ENCODE measurements around the gene INHBE.
"Not testable (repeated sequence)": the region's sequence is repeated elsewhere in the genome, so short reads cannot be mapped to it uniquely, and the experiment has no call there.

The INHBE gene

DNA sequence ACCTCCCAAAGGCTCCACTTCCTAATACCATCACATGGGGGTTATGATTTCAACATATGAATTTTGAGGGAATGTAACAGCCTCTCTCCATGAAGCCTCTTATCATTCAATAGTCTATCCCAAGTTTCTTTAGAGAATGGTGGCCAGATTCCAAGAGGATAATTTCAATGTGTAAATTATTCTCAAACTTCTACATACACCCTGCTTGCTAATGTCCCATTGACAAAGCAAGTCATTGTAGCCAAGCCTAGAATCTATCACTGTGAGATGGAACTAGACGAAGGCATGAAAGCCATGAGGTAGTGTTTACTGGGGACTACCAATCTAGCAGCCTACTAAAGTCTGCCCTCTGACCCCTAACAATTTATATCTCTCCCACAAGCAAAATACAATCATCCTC is 16.7 kb upstream of the INHBE start:
- H3K27ac ChIP-seq, result no peak overlapping the region
- no peak overlapping the region for H3K4me3 ChIP-seq

DNA sequence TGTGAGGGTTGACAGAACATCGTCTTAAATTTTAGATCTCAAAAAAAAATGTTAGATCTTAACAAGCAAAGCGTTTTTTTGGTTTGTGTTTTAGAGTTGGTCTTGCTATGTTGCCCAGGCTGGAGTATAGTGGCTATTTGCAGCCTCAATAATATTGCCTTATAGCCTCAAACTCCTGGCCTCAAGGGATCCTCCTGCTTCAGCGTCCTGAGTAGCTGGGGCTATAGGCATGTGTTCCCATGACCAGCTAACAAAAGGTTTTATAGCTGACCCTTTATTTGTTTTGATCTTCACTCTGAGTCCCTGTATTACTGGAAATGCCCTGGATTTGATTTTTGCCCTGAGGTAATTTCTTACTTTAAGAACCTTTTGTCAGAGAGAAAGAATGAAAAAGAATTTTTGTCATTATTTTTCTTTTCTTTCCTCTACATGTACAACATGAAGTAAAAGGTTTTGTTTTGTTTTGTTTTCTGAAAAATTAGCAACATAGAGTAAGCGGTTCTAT is 15.3 kb upstream of the INHBE start:
- no peak overlapping the region for H3K27ac ChIP-seq
- H3K4me3 ChIP-seq, result no peak overlapping the region

GRCh38 chr12:57441393-57441792 is 13.7 kb upstream of the INHBE start:
- not testable (repeated sequence) for H3K4me3 ChIP-seq, H3K27ac ChIP-seq

GRCh38 chr12:57441846-57442427 is 13.2 kb upstream of the INHBE start:
- H3K27ac ChIP-seq, result no peak overlapping the region
- no peak overlapping the region for H3K4me3 ChIP-seq

- not testable (repeated sequence) for H3K27ac ChIP-seq, H3K4me3 ChIP-seq
Observed at GRCh38 chr12:57444337-57444736, 10.8 kb upstream of the INHBE start.

- no peak overlapping the region for H3K27ac ChIP-seq
- H3K4me3 ChIP-seq, result no peak overlapping the region
Observed at GRCh38 chr12:57444744-57445143, 10.4 kb upstream of the INHBE start.

- Histone ChIP-seq H3K27ac (no peak overlapping the region), H3K4me3 (no peak overlapping the region)
Observed at GRCh38 chr12:57446292-57446960, 8.7 kb upstream of the INHBE start.

GRCh38 chr12:57448669-57449068 is 6.4 kb upstream of the INHBE start:
- Histone ChIP-seq H3K4me3 (no peak overlapping the region), H3K27ac (no peak overlapping the region)

DNA sequence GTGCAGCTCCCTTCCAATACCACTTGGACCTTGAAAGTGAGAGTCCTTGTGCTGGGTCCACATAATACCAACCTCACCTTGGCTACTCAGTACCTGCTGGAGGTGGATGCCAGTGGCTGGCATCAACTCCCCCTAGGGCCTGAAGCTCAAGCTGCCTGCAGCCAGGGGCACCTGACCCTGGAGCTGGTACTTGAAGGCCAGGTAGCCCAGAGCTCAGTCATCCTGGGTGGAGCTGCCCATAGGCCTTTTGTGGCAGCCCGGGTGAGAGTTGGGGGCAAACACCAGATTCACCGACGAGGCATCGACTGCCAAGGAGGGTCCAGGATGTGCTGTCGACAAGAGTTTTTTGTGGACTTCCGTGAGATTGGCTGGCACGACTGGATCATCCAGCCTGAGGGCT is 5.7 kb upstream of the INHBE start:
- Histone ChIP-seq H3K4me3 (no peak overlapping the region), H3K27ac (no peak overlapping the region)

DNA sequence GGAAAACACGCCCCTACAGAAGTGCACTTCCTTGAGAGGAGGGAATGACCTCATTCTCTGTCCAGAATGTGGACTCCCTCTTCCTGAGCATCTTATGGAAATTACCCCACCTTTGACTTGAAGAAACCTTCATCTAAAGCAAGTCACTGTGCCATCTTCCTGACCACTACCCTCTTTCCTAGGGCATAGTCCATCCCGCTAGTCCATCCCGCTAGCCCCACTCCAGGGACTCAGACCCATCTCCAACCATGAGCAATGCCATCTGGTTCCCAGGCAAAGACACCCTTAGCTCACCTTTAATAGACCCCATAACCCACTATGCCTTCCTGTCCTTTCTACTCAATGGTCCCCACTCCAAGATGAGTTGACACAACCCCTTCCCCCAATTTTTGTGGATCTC is 5.0 kb upstream of the INHBE start:
- Histone ChIP-seq H3K4me3 (no peak overlapping the region), H3K27ac (no peak overlapping the region)

DNA sequence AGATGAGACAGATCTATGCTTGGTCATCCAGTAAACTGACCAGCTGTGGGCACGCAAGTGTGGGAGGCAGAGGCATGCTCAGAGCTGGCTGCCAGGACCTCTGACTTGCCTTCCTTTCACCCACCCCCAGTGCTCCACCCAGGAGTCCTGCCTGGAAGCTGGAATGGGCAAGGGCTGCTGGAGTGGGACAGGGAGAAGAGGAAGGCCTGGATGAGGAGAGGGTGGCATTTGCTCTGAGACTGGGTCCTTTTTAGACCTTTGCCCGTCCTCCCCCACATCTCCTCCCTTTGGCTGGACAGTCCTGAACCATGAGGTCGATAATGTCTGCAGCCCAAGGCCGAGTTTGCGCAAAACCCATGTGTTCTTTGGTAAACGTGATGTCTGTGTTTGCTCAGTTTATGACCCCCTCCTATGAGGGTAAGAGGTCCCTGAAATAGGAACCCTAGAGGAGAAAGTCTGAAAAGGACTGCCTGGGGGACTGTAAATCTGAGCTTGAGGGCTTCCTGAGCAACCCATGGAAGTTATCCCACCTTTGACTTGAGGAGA is 3.8 kb upstream of the INHBE start:
- Histone ChIP-seq H3K27ac (no peak overlapping the region), H3K4me3 (no peak overlapping the region)

DNA sequence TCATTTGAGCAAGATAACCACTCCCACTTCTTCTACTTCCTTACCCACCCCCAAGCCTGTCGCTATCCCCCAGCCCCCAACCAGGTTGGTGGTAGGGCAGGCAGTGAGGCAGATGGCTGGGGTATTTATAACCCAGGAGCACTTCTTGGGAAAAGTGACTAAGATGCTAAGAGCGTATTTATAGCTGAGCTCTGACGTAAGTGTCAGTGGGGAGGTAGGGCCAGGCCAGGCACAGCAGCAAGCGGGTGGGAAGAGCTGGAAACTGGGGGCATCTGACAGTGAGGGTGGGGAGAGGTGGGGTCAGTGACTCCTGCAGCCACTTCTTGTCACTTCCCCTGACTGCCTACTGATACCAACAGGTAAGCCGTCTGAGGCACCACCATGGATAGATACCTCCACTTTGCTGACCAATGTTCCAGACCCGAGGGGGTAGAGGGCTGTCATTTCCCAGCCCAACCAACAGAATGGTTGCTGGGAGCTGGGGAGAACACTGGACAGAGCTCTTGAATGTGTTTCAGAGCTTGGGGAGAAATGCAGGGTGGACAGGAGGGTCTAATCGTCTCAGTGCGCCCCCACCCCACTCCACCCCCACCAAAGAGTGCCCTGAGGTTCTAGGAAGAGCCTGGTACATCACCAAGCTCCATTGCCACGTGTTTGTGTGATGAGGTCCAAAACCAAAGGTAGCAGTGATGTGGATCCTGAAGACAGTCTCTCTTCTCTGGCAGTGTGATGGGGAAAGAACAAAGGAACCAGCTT is 2.7 kb upstream of the INHBE start:
- no peak overlapping the region for H3K27ac ChIP-seq
- no peak overlapping the region for H3K4me3 ChIP-seq

DNA sequence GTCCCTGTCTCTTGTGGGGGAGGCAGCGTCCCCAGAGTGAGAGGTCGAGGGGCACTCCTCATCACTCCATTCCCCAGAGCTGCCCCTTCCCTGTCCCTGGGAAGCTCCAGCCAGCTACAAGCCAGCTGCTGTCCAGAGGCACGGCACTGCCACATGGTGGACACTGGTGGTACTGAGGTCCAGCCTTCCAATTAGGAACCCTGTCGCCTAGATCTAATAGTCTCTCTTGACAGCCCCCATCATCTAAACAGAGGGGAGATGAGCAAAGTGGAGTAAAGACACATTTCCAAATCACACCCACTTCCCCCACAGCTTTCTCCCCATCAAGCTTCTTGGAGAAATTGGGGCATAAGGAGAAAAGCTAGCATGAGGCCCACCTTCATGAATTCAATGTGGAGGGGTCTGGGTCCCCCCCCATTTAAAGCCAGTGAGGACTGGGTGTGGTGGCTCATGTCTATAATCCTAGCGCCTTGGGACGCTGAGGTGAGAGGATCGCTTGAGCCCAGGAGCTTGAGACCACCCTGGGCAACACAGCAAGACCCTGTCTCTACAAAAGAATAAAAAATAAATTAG is 2.1 kb upstream of the INHBE start:
- no peak overlapping the region for H3K27ac ChIP-seq
- no peak overlapping the region for H3K4me3 ChIP-seq

- H3K27ac ChIP-seq, result no peak overlapping the region
- no peak overlapping the region for H3K4me3 ChIP-seq
Observed at GRCh38 chr12:57454213-57454565, 918 bp upstream of the INHBE start.

DNA sequence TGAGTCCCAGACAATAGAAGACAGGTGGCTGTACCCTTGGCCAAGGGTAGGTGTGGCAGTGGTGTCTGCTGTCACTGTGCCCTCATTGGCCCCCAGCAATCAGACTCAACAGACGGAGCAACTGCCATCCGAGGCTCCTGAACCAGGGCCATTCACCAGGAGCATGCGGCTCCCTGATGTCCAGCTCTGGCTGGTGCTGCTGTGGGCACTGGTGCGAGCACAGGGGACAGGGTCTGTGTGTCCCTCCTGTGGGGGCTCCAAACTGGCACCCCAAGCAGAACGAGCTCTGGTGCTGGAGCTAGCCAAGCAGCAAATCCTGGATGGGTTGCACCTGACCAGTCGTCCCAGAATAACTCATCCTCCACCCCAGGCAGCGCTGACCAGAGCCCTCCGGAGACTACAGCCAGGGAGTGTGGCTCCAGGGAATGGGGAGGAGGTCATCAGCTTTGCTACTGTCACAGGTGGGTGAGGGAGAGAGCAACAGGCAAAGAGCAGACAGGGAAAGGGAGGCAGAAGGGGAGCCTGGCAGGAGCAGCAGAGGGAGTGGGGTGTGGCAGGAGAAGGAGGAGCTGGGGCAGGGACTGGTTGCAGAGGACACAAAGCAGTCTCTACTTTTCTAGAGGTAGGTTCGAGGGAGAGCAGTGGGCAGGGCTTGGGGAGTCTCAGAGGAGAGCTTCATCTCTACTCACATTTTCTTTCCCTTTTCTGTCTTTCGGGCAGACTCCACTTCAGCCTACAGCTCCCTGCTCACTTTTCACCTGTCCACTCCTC is 452 bp downstream of the INHBE start:
- Histone ChIP-seq H3K27ac (no peak overlapping the region), H3K4me3 (no peak overlapping the region)

DNA sequence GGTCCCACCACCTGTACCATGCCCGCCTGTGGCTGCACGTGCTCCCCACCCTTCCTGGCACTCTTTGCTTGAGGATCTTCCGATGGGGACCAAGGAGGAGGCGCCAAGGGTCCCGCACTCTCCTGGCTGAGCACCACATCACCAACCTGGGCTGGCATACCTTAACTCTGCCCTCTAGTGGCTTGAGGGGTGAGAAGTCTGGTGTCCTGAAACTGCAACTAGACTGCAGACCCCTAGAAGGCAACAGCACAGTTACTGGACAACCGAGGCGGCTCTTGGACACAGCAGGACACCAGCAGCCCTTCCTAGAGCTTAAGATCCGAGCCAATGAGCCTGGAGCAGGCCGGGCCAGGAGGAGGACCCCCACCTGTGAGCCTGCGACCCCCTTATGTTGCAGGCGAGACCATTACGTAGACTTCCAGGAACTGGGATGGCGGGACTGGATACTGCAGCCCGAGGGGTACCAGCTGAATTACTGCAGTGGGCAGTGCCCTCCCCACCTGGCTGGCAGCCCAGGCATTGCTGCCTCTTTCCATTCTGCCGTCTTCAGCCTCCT is 1.1 kb downstream of the INHBE start:
- Histone ChIP-seq H3K27ac (peak overlapping the region in 1 of 21 experiments; percentile 26), H3K4me3 (no peak overlapping the region)

DNA sequence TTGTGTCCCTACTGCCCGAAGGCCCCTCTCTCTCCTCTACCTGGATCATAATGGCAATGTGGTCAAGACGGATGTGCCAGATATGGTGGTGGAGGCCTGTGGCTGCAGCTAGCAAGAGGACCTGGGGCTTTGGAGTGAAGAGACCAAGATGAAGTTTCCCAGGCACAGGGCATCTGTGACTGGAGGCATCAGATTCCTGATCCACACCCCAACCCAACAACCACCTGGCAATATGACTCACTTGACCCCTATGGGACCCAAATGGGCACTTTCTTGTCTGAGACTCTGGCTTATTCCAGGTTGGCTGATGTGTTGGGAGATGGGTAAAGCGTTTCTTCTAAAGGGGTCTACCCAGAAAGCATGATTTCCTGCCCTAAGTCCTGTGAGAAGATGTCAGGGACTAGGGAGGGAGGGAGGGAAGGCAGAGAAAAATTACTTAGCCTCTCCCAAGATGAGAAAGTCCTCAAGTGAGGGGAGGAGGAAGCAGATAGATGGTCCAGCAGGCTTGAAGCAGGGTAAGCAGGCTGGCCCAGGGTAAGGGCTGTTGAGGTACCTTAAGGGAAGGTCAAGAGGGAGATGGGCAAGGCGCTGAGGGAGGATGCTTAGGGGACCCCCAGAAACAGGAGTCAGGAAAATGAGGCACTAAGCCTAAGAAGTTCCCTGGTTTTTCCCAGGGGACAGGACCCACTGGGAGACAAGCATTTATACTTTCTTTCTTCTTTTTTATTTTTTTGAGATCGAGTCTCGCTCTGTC is 1.8 kb downstream of the INHBE start:
- peak overlapping the region in 1 of 21 experiments; percentile 92 for H3K27ac ChIP-seq

DNA sequence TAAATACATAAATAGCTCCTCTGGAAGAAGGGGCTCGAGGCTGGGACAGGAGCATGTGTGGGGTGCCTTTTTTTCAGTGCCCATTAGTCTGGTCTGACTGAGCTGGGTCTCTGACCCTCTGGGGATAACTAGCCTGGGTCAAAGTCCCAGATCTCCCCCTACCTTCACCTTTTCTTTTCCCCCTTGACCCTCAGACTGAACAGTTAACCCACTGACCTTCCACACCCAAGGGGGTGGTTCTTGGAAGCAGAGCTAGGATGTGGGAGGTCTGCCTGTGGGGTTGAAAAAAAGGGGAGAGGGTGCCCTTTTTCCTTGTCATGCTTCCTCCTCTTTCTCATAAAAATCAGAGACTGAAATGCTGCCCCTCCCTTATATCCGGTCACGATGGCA is 3.6 kb downstream of the INHBE start:
- H3K4me3 ChIP-seq, result peak overlapping the region; percentile 44 to 60 (median 54)

More for the DNA sequence above, 1.8 kb downstream of the INHBE start:
- H3K4me3 ChIP-seq, result no peak overlapping the region

More for the DNA sequence above, 3.6 kb downstream of the INHBE start:
- peak overlapping the region in 20 of 21 experiments; percentile 48 to 92 (median 76) for H3K27ac ChIP-seq

Data from skin epidermis (tissue), 12 donors.